GM18505 (cell line): ENCODE measurements around the gene LMAN1L.
A peak's percentile ranks its signal among the peaks of the same experiment; 100 is the strongest.

Experiments used
- ATAC-seq: cut with Tn5 transposase; IDR thresholded peaks from one replicate; pipeline ENCODE4 v1.9.1; 2021; ENCODE audit not compliant: unreplicated experiment
- POLR2A ChIP-seq: IDR thresholded peaks from 4 replicates; pipeline ENCODE4 v1.6.1; 2011; ENCODE audit warnings: borderline replicate concordance; ENCODE audit not compliant: insufficient read depth, insufficient read length; ENCODE audit errors: extremely low read depth

LMAN1L gene

DNA sequence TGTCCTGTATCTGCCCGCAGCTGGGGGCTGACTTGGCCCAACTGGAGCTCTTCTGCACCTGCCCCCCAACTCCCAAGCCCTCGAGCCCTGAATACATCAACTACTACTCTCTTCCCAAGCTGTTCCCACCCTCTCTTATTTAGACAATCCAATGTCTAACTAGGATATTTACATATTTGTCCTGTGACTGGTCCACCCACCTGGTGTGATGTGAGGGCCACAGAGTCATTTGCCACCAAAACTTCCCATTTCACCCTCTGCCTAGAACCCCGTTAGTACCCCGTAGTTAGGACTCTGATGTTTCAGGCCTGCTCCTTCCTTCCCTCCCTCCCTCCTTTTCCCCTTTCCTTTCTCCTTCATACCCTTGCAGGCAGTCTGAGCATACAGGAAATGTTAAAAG is 20.2 kb downstream of the LMAN1L start:
- no peak for ATAC-seq
- no peak for TF ChIP-seq POLR2A

DNA sequence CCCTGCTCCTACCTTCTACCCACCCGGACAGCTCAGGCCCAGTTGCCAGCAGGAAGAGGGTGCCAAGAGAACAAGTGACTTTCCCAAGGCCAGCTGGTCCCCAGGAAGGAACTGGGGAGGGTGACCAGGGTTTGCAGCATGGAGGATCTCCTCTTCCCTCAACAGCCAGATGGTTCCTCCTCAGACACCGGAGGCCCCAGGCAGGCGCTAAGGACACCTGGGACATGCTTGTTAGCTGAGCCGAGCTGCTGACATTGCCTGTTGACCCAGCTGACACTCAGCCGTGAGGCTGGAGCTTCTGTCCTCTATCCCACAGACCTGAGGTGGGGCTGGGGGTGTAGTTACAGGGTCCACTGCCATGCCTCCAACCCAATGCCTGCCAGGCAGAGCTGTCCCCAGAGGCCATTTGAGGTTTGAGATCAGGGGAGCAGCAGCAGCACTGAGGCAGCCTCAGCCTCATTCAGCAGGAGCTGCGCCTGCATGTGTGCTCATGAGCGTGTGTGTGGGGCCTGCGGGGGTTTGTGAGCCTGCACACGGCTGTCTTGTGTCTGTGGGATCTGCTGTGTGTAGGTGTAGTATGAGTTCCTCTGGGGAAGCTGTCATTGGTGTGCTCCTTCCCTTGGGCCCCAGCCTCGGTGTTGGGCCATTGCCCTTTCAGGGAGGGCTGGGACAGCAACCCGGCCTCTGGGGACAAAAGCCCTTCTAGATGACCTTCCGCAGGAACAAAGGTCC is 20.9 kb downstream of the LMAN1L start:
- no peak for ATAC-seq
- TF ChIP-seq POLR2A: no peak

DNA sequence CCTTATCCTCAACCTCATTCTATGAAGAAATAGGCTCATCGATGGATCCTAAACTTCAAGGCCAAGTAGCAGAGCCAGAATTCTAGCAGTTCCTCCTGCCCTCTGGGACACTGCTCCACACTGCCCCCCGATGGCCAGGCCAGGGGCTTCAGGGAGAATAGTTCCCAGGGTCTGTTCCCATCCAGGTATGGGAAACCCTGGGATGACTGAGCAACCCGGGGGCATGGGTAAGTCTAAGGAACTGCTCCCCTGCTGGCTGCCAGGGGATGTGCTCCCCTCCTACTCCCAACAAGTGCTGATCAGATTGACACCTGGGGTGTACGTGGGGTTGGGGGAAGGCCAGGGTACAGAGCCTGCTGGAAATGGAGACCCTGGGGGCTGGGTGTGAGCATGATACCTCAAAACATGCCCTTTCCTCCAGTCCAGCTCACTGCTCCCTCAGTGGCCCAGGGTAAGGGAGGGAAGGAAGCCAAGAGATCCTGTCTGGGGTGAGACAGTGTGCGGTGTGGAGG is 22.7 kb downstream of the LMAN1L start:
- no peak for TF ChIP-seq POLR2A
- ATAC-seq: no peak

DNA sequence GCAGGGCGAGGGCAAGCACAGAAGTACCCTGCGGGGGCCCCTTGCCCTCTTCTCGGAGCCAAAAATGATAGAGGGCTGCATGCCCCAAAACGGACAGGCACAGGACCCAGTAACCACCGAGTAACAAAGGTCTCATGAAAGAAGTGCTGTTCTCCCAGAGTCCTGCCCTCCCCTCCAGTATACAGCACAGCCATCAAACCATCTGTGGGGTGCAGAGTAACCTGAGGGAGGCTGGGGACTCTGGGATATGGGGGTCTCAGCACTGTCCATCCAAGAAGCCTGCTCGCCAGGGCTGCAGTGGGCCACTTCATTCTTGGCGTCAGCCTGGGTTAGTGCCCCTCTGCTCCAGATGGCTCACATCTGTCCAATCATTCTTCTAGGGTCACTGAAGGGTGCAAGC is 24.2 kb downstream of the LMAN1L start:
- ATAC-seq: no peak
- TF ChIP-seq POLR2A: no peak

DNA sequence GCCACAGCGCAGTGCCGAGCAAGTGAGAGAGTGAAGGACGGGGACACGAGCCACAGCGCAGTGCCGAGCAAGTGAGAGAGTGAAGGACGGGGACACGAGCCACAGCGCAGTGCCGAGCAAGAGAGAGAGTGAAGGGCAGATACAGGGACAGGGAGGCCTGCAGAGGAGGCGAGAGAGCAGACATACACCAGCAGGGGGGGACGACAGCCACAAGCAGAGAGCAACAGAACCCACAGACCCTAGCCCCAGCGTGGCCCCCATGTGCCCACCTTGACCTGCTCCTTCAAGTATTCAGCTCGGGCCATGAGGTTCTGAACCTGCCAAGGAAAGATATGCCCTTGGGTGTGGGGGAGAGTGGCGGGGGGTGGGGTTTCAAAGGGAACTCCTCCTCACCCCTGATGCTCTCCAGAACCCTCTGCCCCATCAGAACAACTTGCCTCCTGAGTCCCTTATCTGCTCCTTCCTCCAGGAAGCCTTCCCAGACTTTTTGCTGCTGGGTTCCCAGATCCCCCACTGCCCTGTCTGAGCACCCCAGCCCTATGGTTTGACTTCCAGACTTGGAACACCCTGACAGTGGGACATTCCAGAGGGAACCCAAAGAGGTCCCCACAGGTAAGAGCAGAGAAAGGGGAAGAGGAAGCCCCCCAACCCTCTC is 25.0 kb downstream of the LMAN1L start:
- ATAC-seq: no peak
- TF ChIP-seq POLR2A: no peak

DNA sequence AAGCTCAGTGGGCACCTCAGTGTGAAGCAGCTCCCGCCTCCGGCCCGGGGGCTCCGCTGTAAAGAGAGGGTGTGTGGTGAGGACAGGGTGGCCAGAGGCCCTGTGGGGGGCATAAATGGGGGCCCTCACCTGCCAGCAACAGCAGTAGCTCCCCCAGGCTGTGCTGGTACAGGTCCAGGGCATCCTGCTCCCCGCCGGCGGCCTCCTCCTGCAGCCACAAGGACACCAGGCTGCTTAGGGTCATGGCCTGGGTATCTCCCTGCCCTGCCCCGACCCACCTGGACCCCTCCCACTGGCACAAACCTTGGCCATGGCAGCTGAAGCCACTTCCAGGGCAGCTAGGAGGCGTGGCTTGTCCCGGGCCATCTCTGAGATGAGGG is 25.5 kb downstream of the LMAN1L start:
- TF ChIP-seq POLR2A: no peak
- no peak for ATAC-seq

DNA sequence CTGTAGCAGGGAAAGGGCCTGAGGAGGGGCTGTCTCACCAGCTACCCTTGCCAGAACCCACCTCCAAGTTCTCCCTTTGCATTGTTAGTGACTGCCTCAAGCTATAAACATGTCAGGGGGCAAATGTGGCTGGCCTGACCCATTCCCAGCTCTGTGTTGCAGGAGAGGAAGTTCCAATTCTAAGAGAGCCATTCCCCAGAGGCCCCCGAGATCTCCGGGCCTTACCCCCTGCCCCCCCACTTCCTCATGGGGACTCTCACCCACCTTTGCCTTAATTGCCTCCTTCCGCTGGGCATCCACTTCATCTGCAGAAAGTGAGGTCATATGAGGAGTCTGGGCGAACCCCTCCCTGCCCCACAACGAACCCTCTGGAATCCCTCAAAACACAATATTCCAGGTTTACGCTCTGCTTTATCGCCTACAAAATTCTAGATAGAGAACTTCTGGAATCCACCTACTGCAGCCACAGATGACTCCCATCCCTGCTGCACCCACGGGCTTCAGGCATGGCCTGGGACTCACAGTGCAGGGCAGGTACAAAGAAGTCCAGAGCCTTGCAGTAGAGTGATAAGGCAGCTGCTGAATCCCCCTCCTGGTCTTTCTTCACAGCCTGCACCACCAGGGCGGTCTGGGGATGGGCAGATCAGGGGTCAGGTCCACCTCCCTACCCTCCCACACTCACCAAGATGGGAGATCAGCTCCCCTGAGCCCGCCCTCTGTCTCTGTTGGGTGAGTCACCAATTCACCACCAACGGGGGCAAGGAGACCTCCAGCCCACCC is 26.3 kb downstream of the LMAN1L start:
- ATAC-seq: no peak
- TF ChIP-seq POLR2A: no peak

DNA sequence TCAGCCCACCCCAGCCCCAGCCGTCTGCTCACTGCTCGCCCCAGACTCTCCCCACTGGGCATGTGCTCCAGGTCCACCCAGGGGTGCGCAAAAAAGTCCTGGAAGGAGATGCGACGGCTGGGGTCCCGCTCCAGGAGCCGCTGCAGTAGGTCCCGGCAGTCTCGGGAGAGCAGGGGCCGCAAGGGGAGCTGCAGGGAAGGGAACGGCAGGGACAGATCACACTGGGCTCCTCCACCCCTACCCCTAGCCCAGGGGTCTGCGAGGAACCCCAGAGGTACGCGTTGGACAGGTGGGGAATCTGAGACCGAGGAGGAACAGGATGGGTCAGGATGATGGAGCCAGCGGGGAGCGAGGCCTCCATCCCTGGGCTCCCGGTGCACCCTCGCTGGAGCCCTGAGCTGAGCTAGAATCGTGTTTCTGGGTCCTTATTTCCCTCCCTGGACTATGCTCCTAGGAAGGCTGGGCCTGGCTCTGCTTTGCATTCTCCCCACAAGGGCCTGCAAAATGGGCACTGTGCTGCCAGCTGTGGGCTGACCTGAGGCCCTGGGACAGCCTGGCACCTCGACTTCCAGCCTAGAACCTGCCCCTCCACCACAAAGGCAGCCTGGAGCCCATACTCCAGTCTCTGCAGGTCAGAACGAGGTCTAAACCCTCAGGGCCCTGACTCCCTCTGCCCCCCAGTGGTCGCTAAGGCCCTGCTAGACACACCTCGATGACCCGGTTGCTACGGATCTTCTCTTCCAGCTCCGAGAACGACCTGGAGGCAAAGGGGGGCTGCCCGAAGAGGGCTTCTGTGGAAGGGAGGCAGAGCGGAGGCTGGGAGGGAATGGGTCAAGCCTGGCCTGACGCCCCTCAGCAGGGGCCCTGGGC is 27.1 kb downstream of the LMAN1L start:
- no peak for TF ChIP-seq POLR2A
- ATAC-seq: no peak

DNA sequence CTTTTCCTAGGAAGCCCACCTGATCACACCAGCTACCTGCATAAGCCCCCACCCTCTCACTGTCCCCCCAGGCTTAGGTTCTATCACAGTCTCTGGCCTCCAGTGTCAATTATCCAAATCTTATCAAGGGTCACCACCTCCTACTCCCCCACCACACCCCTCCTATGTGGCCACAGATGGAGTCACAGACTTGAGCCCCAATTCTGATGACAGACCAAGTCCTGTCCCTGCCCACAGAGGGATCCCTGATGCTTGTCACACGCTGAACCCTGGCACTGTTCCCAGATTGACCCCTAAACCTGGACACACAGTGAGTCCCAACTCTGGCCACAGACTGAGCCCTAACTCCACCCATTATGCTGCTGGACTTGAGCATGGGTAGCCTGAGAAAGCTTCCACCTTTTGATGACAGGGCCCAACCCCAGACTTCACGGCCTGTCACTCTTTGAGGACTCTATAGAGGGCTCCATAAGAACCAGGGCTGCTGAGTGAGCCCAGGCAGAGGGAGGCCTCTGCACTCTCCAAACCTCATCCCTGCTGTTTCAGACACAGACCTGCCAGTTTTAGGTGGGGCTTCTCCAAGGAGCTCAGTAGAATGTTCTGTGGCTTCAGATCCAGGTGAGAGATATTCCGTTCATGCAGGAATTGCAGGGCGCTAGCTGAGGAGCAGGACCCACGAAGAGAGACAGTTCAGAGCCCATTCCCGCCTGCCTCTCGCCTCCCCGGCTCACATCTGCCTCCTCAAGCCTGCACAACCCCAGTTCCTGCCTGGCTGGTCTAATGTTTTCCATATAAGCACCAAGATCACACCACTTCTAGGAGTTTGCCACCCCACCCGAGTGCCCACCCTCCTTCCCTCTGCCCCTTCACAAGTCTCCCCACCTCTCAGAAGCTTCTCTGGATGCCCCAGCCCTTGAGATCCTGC is 28.5 kb downstream of the LMAN1L start:
- ATAC-seq: no peak
- TF ChIP-seq POLR2A: no peak

DNA sequence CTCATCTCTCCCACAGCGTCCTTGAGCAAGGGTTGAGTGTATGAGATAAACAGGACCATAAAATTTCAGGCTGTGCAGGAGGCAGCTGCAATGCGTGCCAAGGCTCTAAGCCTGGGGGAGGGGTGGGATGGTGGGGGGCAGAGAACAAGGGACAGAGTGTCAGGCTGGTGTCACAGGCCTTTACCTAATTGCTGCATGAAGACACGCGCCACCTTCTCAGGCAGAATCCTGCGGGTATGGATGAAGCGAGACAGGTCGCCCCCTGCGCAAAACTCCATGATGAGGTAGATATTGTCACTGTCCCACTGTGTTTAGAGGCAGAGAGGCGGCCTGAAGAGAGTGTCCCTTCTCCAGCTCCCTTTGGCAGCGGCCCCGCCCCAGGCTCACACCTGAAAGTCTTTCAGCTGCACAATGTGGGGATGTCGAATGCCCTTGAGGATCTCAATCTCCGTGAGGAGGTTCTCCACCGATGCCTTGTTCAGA is 29.3 kb downstream of the LMAN1L start:
- TF ChIP-seq POLR2A: no peak
- ATAC-seq: no peak

DNA sequence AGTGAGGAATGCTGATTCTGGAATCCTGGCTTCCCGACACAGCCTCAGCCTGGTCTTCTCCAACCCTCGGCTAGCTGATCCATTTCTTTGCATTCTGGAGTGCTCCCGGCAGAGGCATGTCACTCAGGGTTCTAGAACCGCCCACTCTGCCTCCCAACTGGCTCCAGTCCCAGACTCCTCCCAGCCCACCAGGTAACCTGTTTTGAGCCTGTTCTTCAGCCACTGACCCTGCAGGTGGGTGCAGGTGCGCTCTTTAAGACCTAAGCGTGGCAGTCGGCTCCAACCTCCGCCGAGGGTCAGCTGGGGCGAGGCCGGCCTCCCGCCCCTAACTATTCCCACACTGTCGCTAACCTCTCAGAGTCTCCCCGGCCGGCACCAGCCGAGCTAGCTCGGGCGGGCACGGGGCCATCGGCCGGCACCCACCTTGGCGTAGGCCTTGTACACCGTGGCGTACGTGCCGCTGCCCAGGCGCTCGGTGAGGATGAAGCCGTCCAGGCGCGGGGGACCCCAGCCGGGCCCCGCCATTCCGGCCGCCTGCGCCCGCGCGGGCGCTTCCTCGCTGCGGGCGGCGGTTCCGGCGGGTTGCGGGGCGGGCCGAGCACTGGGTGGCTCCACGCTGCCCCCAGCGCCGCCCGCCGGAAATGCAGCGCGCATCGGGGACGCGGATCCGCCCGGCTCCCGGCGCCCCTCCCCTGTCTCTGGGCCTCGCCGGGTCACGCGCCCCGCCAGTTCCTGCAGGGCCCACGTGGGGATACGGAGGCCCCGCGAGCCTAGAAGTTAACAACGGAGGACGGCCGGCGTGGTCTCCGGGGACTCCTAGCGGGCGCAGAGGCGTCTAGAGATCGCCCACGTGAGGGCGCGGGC is 30.2 kb downstream of the LMAN1L start, which contains the start of gene ULK3:
ULK3 (minus strand) TSS at position 576 of the 864 bp plus-strand sequence; CDS start at position 525, 51 bp downstream.
- peak; percentile 87 for ATAC-seq
- peak; percentile 57 for TF ChIP-seq POLR2A

DNA sequence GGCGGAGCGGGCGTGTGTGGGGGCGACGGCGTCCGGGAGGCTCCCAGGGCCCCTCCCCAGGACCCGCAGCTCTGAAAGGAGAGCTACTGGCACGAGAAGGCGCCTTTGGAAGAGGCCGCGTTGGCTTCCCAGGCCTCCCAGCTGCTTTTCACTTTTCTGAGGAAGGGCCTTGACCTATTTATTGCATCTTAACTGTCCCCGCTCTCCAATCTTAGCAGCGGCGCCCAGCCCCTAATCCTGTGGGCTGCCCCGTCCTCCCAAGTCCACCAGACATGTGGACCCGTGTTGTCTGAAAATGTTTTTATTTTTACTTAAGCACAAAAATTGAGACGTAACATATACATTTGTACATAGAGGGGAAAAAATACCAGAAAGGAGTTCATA is 30.8 kb downstream of the LMAN1L start:
- ATAC-seq: no peak
- TF ChIP-seq POLR2A: no peak
